ENCODE results near the gene AQP1.

- no peak for TF ChIP-seq POLR2AphosphoS5 (IDR thresholded peaks at IDR 0.05; ENCODE audit: insufficient read depth in 1 of 2, low read depth in 1 of 2)
- no peak for TF ChIP-seq CTCF (IDR thresholded peaks at IDR 0.05)
- TF ChIP-seq POLR2A (IDR thresholded peaks at IDR 0.05) = no peak
Observed at GRCh38 chr7:30920584-30921539, 9.2 kb downstream of the AQP1 start.
